Measurements from ENCODE around the gene TMEM213.

TMEM213 gene

GRCh38 chr7:138875794-138876193 is 78.0 kb downstream of the TMEM213 start:
- no peak for DNase-seq (ENCODE audit: low read depth, low spot score)

GRCh38 chr7:138876326-138876725 is 78.5 kb downstream of the TMEM213 start:
- no peak for DNase-seq (ENCODE audit: low read depth, low spot score)

- DNase-seq (ENCODE audit: low read depth, low spot score): no peak
Observed at GRCh38 chr7:138878051-138878450, 80.3 kb downstream of the TMEM213 start.

- no peak for DNase-seq (ENCODE audit: low read depth, low spot score)
Observed at GRCh38 chr7:138878856-138879255, 81.1 kb downstream of the TMEM213 start.

GRCh38 chr7:138879356-138879755 is 81.6 kb downstream of the TMEM213 start:
- no peak for DNase-seq (ENCODE audit: low read depth, low spot score)

- no peak for DNase-seq (ENCODE audit: low read depth, low spot score)
Observed at GRCh38 chr7:138880881-138881578, 83.2 kb downstream of the TMEM213 start.

GRCh38 chr7:138881579-138882188 is 83.9 kb downstream of the TMEM213 start:
- DNase-seq (ENCODE audit: low read depth, low spot score): no peak

- DNase-seq (ENCODE audit: low read depth, low spot score): no peak
Observed at GRCh38 chr7:138882249-138882648, 84.5 kb downstream of the TMEM213 start.

- DNase-seq (ENCODE audit: low read depth, low spot score): no peak
Observed at GRCh38 chr7:138885383-138886147, 87.8 kb downstream of the TMEM213 start.

- no peak for DNase-seq (ENCODE audit: low read depth, low spot score)
Observed at GRCh38 chr7:138886501-138886917, 88.7 kb downstream of the TMEM213 start.

GRCh38 chr7:138887085-138887710 is 89.4 kb downstream of the TMEM213 start:
- DNase-seq (ENCODE audit: low read depth, low spot score): no peak
